ACC112 (cell line): Measurements from ENCODE around the gene TTLL11.
"Not testable (repeated sequence)": the region's sequence is repeated elsewhere in the genome, so short reads cannot be mapped to it uniquely, and the experiment has no call there.

Experiments used
- H2AFZ ChIP-seq: fragments of 200-600 bp; sonication (generic); one replicate; pipeline ENCODE4 v1.6.0; 2017; ENCODE audit warnings: antibody characterized with exemption, low read length; ENCODE audit not compliant: unreplicated experiment
- H3K27ac ChIP-seq: fragments of 200-600 bp; sonication (generic); 2 replicates; pipeline ENCODE4 v1.5.1; 2014; ENCODE audit warnings: low read depth, mild to moderate bottlenecking, antibody characterized with exemption, low read length, moderate library complexity
- H3K27me3 ChIP-seq: fragments of 200-600 bp; sonication (generic); 2 replicates; pipeline ENCODE4 v1.6.1; 2014; ENCODE audit warnings: mild to moderate bottlenecking, antibody characterized with exemption, low read length, moderate library complexity, mixed read lengths; ENCODE audit not compliant: insufficient read depth
- H3K36me3 ChIP-seq: fragments of 200-600 bp; sonication (generic); 2 replicates; pipeline ENCODE4 v1.6.1; 2016; ENCODE audit warnings: mild to moderate bottlenecking, antibody characterized with exemption, low read length, moderate library complexity, mixed read lengths; ENCODE audit not compliant: insufficient read depth
- H3K4me1 ChIP-seq: fragments of 200-600 bp; sonication (generic); one replicate; pipeline ENCODE4 v1.6.1; 2016; ENCODE audit warnings: low read length, mixed read lengths; ENCODE audit not compliant: insufficient read depth, unreplicated experiment, control insufficient read depth
- H3K4me3 ChIP-seq: fragments of 200-600 bp; sonication (generic); 2 replicates; pipeline ENCODE4 v1.5.1; 2014; ENCODE audit warnings: mild to moderate bottlenecking, low read depth, low read length
- H3K79me2 ChIP-seq: fragments of 200-600 bp; sonication (generic); one replicate; pipeline ENCODE4 v1.6.0; 2016; ENCODE audit warnings: low read length; ENCODE audit not compliant: control insufficient read depth, unreplicated experiment, insufficient read depth

Gene TTLL11

DNA sequence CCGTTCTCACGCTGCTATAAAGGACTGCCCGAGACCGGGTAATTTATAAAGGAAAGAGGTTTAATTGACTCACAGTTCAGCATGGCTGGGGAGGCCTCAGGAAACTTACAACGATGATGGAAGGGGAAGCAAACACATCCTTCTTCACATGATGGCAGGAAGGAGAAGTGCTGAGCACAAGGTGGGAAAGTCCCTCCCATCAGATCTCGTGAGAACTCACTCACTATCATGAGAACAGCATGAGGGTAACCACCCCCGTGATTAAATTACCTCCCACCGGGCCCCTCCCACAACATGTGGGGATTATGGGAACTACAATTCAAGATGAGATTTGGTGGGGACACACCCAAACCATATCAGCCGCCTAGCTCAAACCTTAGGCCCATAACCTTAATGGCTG, 24.1 kb upstream of the TTLL11 start:
- not testable (repeated sequence) for H3K4me3 ChIP-seq, H2AFZ ChIP-seq, H3K27ac ChIP-seq, H3K79me2 ChIP-seq, H3K36me3 ChIP-seq, H3K4me1 ChIP-seq
- peaks cover 18% of the 10 kb centered on the region for H3K27me3 ChIP-seq

DNA sequence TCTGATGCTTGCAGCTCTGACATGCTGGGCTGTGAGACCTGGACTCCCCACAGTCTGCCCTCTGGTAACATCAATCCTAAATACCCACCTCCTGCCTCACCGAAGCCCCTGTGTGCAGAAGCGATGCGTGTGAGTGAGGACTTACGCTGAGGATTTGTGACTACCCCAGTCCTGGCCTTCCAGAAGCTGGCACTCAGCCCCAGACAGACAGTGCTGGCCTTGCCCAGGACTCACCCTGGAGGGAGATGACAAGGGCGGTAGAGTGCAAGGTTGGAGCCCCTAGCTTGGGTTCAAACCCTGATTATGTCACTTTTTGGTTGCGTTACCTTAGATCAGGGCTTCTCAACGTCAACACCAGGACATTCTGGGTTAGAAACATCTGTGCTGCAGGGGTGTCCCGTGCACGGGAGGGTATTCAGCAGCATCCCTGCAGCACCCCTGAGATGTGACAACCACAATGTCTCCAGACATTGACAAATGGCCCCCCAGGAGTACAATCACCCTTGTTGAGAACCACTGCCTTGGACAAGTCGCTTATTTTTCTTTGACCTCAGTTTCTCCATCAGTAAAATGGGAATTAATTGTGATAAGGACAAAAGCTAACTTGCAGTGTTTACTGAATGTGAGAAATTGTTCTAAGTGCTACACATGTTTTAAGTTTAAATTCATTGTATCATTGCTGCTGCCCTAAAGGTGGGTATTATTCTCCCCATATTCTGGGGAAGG, 23.5 kb upstream of the TTLL11 start:
- Histone ChIP-seq H3K4me1 (no peaks in the 10 kb centered on the region), H3K36me3 (no peaks in the 10 kb centered on the region), H3K27ac (no peak overlapping the region), H3K79me2 (no peaks in the 10 kb centered on the region), H3K27me3 (peaks cover 18% of the 10 kb centered on the region), H2AFZ (no peak overlapping the region), H3K4me3 (no peak overlapping the region)

DNA sequence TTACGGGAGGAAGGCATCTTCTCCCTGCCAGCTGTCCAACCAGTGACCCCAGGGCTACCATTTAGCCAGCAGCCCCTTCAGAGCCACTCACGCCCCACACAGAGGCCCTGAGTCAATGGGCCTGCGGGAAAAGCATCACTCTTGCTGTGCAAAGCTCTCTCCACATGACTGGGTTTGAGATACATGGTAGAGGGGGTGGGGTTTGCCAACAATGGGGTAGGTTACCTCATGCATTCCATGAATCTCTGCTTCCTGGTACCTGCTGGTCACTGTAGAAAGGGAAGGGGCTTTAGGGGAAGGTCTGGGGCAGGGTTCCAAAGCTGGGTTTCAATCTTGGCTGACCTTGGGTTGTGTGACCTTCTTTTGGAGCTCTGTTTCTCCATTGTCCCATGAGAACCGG, 22.9 kb upstream of the TTLL11 start:
- Histone ChIP-seq H3K79me2 (no peaks in the 10 kb centered on the region), H3K4me3 (no peak overlapping the region), H3K27me3 (peaks cover 18% of the 10 kb centered on the region), H3K36me3 (no peaks in the 10 kb centered on the region), H2AFZ (no peak overlapping the region), H3K4me1 (no peaks in the 10 kb centered on the region), H3K27ac (no peak overlapping the region)

DNA sequence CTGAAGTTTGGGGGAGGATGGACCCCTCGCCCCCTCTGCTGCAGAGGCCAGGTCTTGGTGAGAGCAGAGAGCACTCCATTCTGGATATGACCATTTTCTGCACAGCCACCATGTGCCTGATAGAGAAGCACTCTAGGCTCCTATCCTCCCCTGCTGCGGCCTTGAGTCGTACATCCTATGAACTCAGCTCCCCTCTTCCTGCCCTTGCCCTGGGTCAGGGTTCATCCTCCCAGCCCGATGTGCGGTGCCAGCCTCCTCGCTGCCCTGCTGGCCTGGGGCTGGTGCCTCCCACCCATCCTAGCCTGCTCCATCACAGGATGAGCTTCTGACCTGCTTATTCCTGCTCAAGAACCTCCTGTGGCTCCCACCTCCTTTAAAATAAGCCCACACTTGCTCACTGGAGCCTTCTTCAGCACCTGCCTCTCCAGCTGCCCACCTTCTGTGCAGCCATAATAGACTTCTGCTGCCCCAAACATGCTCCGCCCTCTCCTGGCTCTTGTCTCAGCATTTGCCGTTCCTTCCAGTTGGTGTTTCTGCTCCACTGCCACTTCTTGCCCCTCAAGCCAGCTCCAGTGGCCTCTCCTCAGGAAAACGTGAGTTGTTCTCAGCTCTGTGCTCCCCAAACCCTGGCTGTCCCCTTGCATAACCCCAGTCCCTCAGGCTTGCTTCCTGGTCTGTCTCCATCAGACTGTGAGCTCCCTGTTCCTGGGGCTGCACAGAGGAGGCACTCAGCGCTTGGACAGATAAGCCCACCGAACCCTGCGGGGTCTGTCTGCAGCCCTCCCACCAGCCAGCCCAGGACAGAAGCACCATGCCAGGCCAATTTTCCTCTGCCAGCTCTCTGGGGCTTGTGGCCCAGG, 22.3 kb upstream of the TTLL11 start:
- no peak overlapping the region for H3K4me3 ChIP-seq
- H3K36me3 ChIP-seq = no peaks in the 10 kb centered on the region
- no peak overlapping the region for H2AFZ ChIP-seq
- no peaks in the 10 kb centered on the region for H3K4me1 ChIP-seq
- no peaks in the 10 kb centered on the region for H3K79me2 ChIP-seq
- H3K27me3 ChIP-seq = peaks cover 18% of the 10 kb centered on the region
- no peak overlapping the region for H3K27ac ChIP-seq

DNA sequence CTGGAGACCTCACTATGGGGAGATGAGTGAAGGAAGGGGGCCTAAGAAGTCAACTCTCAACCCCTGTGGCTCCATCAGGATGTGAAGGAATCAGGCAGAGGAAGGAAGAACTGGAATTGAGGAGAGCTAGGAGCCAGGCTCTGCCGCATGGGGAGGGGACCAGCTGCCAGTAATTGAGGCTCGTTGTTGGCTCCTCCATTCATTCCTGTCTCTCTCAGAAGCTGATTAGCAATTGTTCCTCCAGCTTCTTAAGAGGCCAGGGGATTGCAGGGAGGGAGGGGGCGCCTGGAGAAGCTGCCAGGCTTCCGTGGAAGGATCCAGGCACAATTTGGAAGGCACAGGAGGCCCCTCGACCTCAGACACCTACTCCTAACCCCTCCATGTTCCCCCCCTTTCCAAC, 20.5 kb upstream of the TTLL11 start:
- Histone ChIP-seq H3K79me2 (no peaks in the 10 kb centered on the region), H3K4me1 (no peaks in the 10 kb centered on the region), H3K36me3 (no peaks in the 10 kb centered on the region), H3K27ac (no peak overlapping the region), H3K4me3 (no peak overlapping the region), H2AFZ (no peak overlapping the region), H3K27me3 (peaks cover 18% of the 10 kb centered on the region)

DNA sequence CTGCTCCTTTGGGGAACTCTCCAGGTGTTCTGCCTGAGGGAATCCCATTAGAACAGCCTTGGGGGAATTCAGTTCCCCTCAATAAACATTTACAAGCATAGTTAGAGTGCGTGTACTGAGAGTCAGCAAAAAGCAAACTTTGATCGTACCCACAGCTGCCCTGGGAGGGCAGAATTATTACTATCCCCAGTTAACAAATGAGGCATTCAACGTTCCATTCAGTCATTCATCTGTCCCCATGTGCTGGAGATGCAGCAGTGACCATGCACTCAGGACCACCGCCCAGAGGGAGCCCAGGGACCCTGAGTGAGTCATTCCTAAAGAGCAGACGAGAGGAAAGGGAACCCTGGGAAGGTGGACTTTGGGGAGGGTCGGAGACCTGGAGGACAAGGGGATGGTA, 19.1 kb upstream of the TTLL11 start:
- Histone ChIP-seq H2AFZ (no peak overlapping the region), H3K79me2 (no peaks in the 10 kb centered on the region), H3K36me3 (no peaks in the 10 kb centered on the region), H3K27me3 (peaks cover 18% of the 10 kb centered on the region), H3K4me1 (no peaks in the 10 kb centered on the region), H3K27ac (no peak overlapping the region), H3K4me3 (no peak overlapping the region)

DNA sequence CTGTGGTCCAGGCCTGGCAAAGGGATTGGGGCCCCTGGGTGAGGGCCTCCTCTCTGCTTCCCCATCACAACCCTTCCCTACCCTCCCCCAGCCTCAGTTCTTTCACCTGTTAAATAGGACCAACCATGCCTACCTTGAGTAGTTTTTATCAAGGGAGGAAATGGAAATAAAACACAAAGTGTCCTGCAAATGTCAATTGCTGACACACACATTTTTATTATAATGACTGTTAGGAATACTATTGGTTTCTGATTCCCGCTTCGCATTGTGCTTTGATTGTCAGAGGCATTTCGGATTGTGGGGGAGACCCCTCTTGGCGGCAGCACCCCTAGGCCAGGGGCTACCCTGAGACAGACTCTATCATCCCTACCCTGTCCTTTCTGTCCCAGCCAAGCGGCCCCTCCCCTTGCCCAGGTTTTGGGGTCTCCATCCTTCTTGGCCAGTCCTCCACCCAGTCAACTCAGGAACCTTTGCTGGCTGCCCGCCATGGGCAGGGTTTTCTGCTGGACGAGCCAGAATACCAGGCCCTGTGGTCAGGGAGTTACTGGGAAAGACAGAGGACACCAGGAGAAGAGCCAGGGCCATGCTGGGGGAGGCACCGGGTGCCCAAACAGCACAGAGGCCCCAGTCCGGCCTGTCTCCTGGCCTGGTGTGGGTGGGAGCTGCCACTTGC, 18.4 kb upstream of the TTLL11 start:
- Histone ChIP-seq H3K4me3 (no peak overlapping the region), H3K36me3 (no peaks in the 10 kb centered on the region), H3K79me2 (no peaks in the 10 kb centered on the region), H3K27me3 (peaks cover 18% of the 10 kb centered on the region), H2AFZ (no peak overlapping the region), H3K27ac (no peak overlapping the region), H3K4me1 (no peaks in the 10 kb centered on the region)

DNA sequence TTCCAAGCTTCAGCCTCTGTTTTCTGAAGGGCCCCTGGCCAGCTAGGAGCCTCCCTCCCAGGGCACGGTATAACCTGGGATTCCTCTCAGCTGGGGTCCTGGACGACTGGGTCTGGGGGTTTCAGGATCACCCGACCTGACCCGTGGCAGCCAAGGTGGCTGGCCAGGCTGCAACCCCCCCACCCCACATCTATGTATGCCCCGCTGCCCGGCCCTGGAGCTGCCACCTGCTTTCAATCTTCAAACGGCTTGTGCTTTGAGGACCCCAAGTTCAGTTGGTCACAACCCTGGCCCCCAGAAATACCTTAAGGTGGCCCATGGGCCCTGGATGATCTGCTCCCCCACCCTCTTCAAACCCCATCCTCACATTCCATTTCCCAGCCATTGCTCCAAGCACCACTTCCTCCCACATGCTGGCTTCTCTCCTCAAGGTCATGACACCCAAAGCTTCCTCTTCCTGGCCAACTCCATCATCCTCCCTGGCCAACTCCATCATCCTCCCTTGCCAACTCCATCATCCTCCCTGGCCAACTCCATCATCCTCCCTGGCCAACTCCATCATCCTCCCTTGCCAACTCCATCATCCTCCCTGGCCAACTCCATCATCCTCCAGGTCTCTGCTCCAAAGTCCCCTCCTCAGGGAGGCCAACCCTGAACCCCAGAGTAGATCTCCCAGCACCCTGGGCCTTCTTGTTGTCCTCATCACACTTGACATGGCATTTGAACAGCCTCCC, 17.2 kb upstream of the TTLL11 start:
- Histone ChIP-seq H3K4me1 (no peaks in the 10 kb centered on the region), H3K27ac (no peak overlapping the region), H3K27me3 (peaks cover 16% of the 10 kb centered on the region), H3K4me3 (no peak overlapping the region), H3K36me3 (no peaks in the 10 kb centered on the region), H3K79me2 (no peaks in the 10 kb centered on the region), H2AFZ (no peak overlapping the region)

DNA sequence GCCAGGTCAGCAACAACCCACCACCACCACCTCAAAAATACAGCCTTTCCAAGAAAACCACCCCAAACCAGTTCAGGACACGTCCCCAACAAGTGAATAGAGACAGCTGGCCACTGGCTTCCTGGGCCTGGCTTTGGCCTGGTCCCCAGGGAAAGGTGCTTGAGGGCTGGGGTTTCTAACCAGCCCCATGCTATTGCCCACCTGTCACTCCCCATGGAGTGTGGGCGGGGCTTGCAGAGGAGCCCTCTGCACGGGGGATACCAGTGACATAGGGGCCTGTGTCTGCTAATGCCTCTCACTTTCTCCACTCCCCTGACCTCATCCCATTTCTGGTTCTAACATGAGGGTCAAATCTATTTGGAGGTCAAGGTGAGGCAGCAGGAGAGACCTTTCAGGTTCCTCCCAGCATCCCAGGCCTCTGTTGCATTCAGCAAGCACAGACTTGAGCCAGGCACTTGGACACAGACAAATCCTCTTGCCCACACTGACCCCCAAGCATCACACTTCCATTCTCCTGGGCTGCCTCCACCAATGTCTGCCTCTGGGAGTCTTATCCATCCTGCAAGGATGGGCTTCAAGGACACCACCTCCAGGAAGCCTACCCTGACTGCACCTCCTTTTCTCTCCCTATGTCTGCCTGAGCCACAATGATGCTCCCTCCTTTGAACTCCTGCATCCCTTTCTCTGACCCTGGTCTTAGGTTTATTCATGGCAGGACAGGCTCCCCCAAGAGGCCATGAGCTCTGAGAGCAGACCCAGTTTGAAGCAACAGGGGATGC, 16.1 kb upstream of the TTLL11 start:
- peaks cover 5% of the 10 kb centered on the region for H3K27me3 ChIP-seq
- no peak overlapping the region for H3K4me3 ChIP-seq
- no peak overlapping the region for H3K27ac ChIP-seq
- H2AFZ ChIP-seq = no peak overlapping the region
- H3K4me1 ChIP-seq = no peaks in the 10 kb centered on the region
- no peaks in the 10 kb centered on the region for H3K79me2 ChIP-seq
- H3K36me3 ChIP-seq = no peaks in the 10 kb centered on the region

DNA sequence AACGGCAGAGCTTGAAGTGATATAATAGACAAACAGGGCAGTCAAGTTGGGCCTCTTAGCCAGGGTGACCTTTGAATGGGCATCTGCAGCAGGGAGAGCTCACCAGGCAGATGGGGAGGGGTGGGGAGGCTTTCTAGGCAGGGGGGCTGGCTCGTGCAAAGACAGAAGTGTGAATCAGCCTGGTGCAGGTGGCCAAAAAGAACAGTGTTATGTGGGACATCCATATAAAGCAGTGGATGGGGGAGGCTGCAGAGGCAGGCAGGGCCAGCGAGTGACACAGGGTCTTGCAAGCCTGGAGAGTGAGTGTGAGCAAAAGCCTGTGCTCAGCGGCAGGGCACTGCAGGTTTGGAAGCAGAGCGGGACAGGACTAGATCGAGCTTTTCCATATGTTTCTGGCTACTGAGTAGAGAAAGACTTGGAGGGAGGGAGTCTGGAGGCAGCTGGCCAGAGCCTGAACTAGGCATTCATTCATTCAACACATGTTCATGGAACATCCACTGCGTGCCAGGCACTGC, 14.2 kb upstream of the TTLL11 start:
- Histone ChIP-seq H3K4me1 (no peaks in the 10 kb centered on the region), H2AFZ (no peak overlapping the region), H3K27me3 (no peaks in the 10 kb centered on the region), H3K36me3 (no peaks in the 10 kb centered on the region), H3K27ac (no peak overlapping the region), H3K79me2 (no peaks in the 10 kb centered on the region), H3K4me3 (no peak overlapping the region)
